Naive thymus-derived CD4-positive, alpha-beta T cell (primary cell): Measurements from ENCODE around the gene TAP2. TPM values are rescaled to one million over a fixed set of nuclear protein-coding genes. Genes with fewer than 3 reads are reported as not detected.
A peak's percentile ranks its signal among the peaks of the same experiment; 100 is the strongest.

Experiments
- ATAC-seq: fragments of 150-1000 bp; cut with Tn5 transposase; 2 replicates; pipeline ENCODE4 v1.10.0; 2021; ENCODE audit warnings: mild to moderate bottlenecking, moderate library complexity
- CTCF ChIA-PET: fragments of 350-600 bp; sonication (Branson Sonifier 250); formaldehyde crosslinking; loops from one replicate; lab custom pipeline; 2021; ENCODE audit warnings: antibody characterized with exemption; lab: Charles Lee
- POLR2A ChIA-PET: fragments of 350-600 bp; sonication (Branson Sonifier 250); formaldehyde crosslinking; loops from one replicate; lab custom pipeline; 2021; ENCODE audit warnings: antibody characterized with exemption, inconsistent platforms; lab: Charles Lee
- DNase-seq, 9 donors: peaks; one replicate each; pipeline versions ENCODE4 v3.0.0 to v3.0.0-alpha.2; 2020 to 2022; ENCODE audit warnings: mixed read lengths in 1 of 9
- H3K27ac ChIP-seq: one replicate; pipeline ENCODE4 v1.7.0; 2013; ENCODE audit warnings: mild to moderate bottlenecking, low read depth, low read length, moderate library complexity
- H3K27me3 ChIP-seq, 2 donors: one replicate each; pipeline ENCODE4 v1.7.0; 2013; ENCODE audit warnings: low read length in 2 of 2, mild to moderate bottlenecking in 2 of 2, moderate library complexity in 2 of 2; ENCODE audit not compliant: control insufficient read depth in 2 of 2, insufficient read depth in 2 of 2
- H3K36me3 ChIP-seq, 3 experiments: 1 replicate in 2 of 3; 2 replicates in 1 of 3; pipeline ENCODE4 v1.7.0; 2013; ENCODE audit warnings: low read length in 3 of 3, mild to moderate bottlenecking in 3 of 3, moderate library complexity in 1 of 3; ENCODE audit not compliant: insufficient read depth in 3 of 3, control insufficient read depth in 2 of 3
- H3K4me1 ChIP-seq, 2 donors: one replicate each; pipeline ENCODE4 v1.7.0; 2013; ENCODE audit warnings: low read length in 2 of 2, mild to moderate bottlenecking in 2 of 2, moderate library complexity in 1 of 2; ENCODE audit not compliant: control insufficient read depth in 2 of 2, insufficient read depth in 2 of 2
- H3K4me3 ChIP-seq: 2 replicates; pipeline ENCODE4 v1.7.0; 2013; ENCODE audit warnings: mild to moderate bottlenecking, low read length
- H3K9me3 ChIP-seq, 3 experiments: 1 replicate in 2 of 3; 2 replicates in 1 of 3; pipeline ENCODE4 v1.7.0; 2013; ENCODE audit warnings: low read length in 3 of 3; ENCODE audit not compliant: control insufficient read depth in 2 of 3
- H3K27ac Mint-ChIP-seq, 9 donors: one replicate each; pipeline ENCODE4 v1.8.0; 2020 to 2022; ENCODE audit warnings: mixed read lengths in 9 of 9, mild to moderate bottlenecking in 8 of 9, moderate library complexity in 5 of 9, inconsistent platforms in 2 of 9
- H3K27me3 Mint-ChIP-seq, 5 donors: one replicate each; pipeline ENCODE4 v1.8.0; 2021 to 2022; ENCODE audit warnings: mixed read lengths in 5 of 5, mild to moderate bottlenecking in 1 of 5
- H3K36me3 Mint-ChIP-seq, 5 donors: one replicate each; pipeline ENCODE4 v1.8.0; 2020 to 2022; ENCODE audit warnings: mixed read lengths in 5 of 5, mild to moderate bottlenecking in 3 of 5, inconsistent platforms in 1 of 5
- H3K4me1 Mint-ChIP-seq, 7 donors: one replicate each; pipeline ENCODE4 v1.8.0; 2020 to 2022; ENCODE audit warnings: mixed read lengths in 7 of 7, mild to moderate bottlenecking in 3 of 7, inconsistent platforms in 1 of 7
- H3K4me3 Mint-ChIP-seq, 10 donors: one replicate each; pipeline ENCODE4 v1.8.0; 2020 to 2022; ENCODE audit warnings: mild to moderate bottlenecking in 10 of 10, mixed read lengths in 10 of 10, moderate library complexity in 6 of 10, inconsistent platforms in 2 of 10
- H3K9me3 Mint-ChIP-seq, 11 donors: one replicate each; pipeline ENCODE4 v1.8.0; 2020 to 2022; ENCODE audit warnings: mixed read lengths in 11 of 11, mild to moderate bottlenecking in 4 of 11, inconsistent platforms in 1 of 11, moderate library complexity in 1 of 11
- intact Hi-C, 2 donors: fragments of 100-400 bp; cut with micrococcal nuclease; formaldehyde crosslinking; loops; one replicate each; pipeline ENCODE4 v1.15.1; 2023
- polyA plus RNA-seq, 2 donors: library from polyadenylated mRNA; unstranded; fragments of 300-500 nt; fragmentation: Illumina TruSeq; gene quantifications; one replicate each; pipeline ENCODE4 v1.2.3, GENCODE V29; 2021
- total RNA-seq, 6 experiments: library from RNA in 5 of 6; stranded (reverse) in 5 of 6; gene quantifications; 1 replicate in 5 of 6; 2 replicates in 1 of 6; pipeline ENCODE4 v1.2.3 and lab custom pipeline; 2021 to 2026

TAP2 gene
- total and polyA plus RNA-seq, 7 experiments from 2014 or later, result 26.4 to 243 (median 105) TPM

- H3K27me3 ChIP-seq, result no peaks in the 10 kb centered on the region
- ChIA-PET CTCF (no interaction called here), POLR2A (interaction anchor here (0.8 kb wide), 1 partner anchor 52 kb away, joined by 3 read pairs; no protein-coding TSS in a partner anchor)
- intact Hi-C loops, result no loop called here
- no peak within 1 kb of the TSS for H3K27ac ChIP-seq
- peak; percentile 74 for ATAC-seq
- H3K9me3 ChIP-seq, result no peaks in the 10 kb centered on the region
- Mint-ChIP-seq H3K36me3 (peaks cover 0 to 27% (median 6%) of the 10 kb centered on the region in 5 donors), H3K4me3 (no peak within 1 kb of the TSS), H3K27ac (peak within 1 kb of the TSS in 1 of 9 donors; percentile 30), H3K4me1 (peaks cover 0 to 12% (median 5%) of the 10 kb centered on the region in 7 donors), H3K27me3 (no peaks in the 10 kb centered on the region), H3K9me3 (no peaks in the 10 kb centered on the region)
- no peak within 1 kb of the TSS for H3K4me3 ChIP-seq
- DNase-seq, result peak in 3 of 9 donors; percentile 9 to 33 (median 33)
- no peaks in the 10 kb centered on the region for H3K4me1 ChIP-seq
- no peaks in the 10 kb centered on the region for H3K36me3 ChIP-seq
Measured at GRCh38 chr6:32816746-32817204, 21.8 kb downstream of the TAP2 start, which contains the start of gene HLA-DOB. TSS of gene HLA-DOB (minus strand) at chr6:32817002. CDS start at chr6:32816951, 51 bp downstream.

DNA sequence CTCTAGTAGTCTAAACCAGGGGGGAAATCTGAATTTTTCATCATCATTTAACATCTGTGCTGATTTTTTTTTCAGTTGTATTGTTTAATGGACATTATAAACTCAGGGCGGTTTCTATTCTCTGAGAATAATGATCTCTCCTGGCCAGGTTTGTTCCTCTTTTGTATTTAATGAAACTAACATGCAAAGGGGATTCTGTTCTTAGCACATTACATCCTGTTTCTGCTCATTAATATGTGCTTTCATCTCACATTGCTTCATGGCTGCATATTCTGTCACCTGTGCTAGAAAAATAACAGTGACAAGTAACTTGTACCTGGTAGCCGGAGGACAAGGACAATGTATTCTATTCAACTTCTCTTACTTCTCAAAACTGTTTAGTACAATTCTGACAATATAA lies 22.5 kb downstream of the TAP2 start:
- CTCF ChIA-PET, result no interaction called here
- H3K4me1 ChIP-seq, result no peaks in the 10 kb centered on the region
- Mint-ChIP-seq H3K27ac (no peak overlapping the region), H3K9me3 (no peaks in the 10 kb centered on the region), H3K27me3 (no peaks in the 10 kb centered on the region), H3K36me3 (peaks cover 0 to 27% (median 6%) of the 10 kb centered on the region in 5 donors), H3K4me1 (peaks cover 0 to 12% (median 5%) of the 10 kb centered on the region in 7 donors), H3K4me3 (no peak overlapping the region)
- ATAC-seq (peak; percentile 27), DNase-seq (no peak)
- POLR2A ChIA-PET, result interaction anchor here (0.7 kb wide), 1 partner anchor 59 kb away, joined by 3 read pairs; no protein-coding TSS in a partner anchor
- no peaks in the 10 kb centered on the region for H3K9me3 ChIP-seq
- H3K27ac ChIP-seq, result no peak overlapping the region
- H3K36me3 ChIP-seq, result no peaks in the 10 kb centered on the region
- no peak overlapping the region for H3K4me3 ChIP-seq
- intact Hi-C loops, result no loop called here
- H3K27me3 ChIP-seq, result no peaks in the 10 kb centered on the region

DNA sequence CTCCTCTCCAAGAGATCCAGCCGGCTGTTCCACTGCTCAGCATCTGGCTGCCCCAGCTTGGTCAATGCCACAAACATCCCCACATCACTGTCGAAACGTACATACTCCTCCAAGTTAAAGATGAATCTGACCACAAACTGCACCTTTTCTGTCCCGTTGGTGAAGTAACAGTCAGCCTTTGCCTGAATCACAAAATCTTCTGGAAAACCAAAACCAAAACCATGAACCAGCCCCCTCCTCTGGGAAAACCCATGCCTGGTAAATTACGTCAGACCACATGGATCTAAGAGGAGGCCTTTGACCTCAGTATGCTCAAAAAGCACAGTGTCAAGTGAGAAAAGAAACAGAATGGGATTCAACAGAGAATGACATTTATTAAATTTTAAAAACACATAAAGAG lies 23.4 kb downstream of the TAP2 start:
- H3K4me1 ChIP-seq, result no peaks in the 10 kb centered on the region
- intact Hi-C loops, result no loop called here
- no peak overlapping the region for H3K4me3 ChIP-seq
- no peak overlapping the region for H3K27ac ChIP-seq
- ChIA-PET CTCF (no interaction called here), POLR2A (interaction anchor here (0.7 kb wide), 1 partner anchor 60 kb away, joined by 3 read pairs; no protein-coding TSS in a partner anchor)
- ATAC-seq (no peak), DNase-seq (no peak)
- no peaks in the 10 kb centered on the region for H3K36me3 ChIP-seq
- no peaks in the 10 kb centered on the region for H3K9me3 Mint-ChIP-seq
- H3K4me3 Mint-ChIP-seq, result no peak overlapping the region
- no peaks in the 10 kb centered on the region for H3K9me3 ChIP-seq
- H3K27me3 Mint-ChIP-seq, result no peaks in the 10 kb centered on the region
- H3K27ac Mint-ChIP-seq, result no peak overlapping the region
- peaks cover 0 to 32% (median 5%) of the 10 kb centered on the region in 5 donors for H3K36me3 Mint-ChIP-seq
- peaks cover 0 to 8% (median 5%) of the 10 kb centered on the region in 7 donors for H3K4me1 Mint-ChIP-seq
- no peaks in the 10 kb centered on the region for H3K27me3 ChIP-seq

DNA sequence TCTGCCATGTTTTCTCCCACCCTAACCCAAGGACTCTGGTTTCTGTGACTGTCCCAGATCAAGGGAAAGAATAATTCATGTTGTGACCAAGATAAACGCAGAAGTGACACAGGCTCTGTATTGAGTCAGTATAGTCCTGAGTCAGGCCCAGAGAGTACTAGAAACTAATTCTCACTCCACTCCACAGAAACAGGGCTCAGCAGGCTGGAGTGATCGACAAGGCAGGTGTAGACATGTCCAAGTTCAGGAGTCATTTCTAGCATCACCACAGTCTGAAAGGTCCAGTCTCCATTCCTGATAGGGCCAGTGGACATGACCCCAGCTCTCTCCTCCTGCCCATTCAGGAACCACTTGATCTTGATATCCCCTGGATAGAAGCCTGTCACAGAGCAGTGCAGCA lies 24.4 kb downstream of the TAP2 start:
- H3K27me3 ChIP-seq, result no peaks in the 10 kb centered on the region

GRCh38 chr6:32809171-32809570 lies 29.4 kb downstream of the TAP2 start:
- ATAC-seq (no peak), DNase-seq (no peak)
- peaks cover 0 to 19% (median 5%) of the 10 kb centered on the region in 5 donors for H3K36me3 Mint-ChIP-seq
- H3K36me3 ChIP-seq, result no peaks in the 10 kb centered on the region
- H3K9me3 ChIP-seq, result no peaks in the 10 kb centered on the region
- ChIA-PET CTCF (interaction anchor here (0.8 to 3.1 kb wide), 4 partner anchors 15 to 396 kb away, joined by 3 to 8 read pairs (median 4); no protein-coding TSS in a partner anchor), POLR2A (no interaction called here)
- H3K4me3 ChIP-seq, result no peak overlapping the region
- no peak overlapping the region for H3K27ac Mint-ChIP-seq
- H3K9me3 Mint-ChIP-seq, result peaks cover 0 to 14% (median 0%) of the 10 kb centered on the region in 11 donors
- no peaks in the 10 kb centered on the region for H3K27me3 ChIP-seq
- intact Hi-C loops, result no loop called here
- no peaks in the 10 kb centered on the region for H3K4me1 ChIP-seq
- H3K27ac ChIP-seq, result no peak overlapping the region
- H3K4me1 Mint-ChIP-seq, result peaks cover 0 to 15% (median 3%) of the 10 kb centered on the region in 7 donors
- H3K27me3 Mint-ChIP-seq, result peaks cover 11 to 25% (median 20%) of the 10 kb centered on the region in 5 donors
- H3K4me3 Mint-ChIP-seq, result no peak overlapping the region

More for the DNA sequence above, 24.4 kb downstream of the TAP2 start:
- Mint-ChIP-seq H3K9me3 (no peaks in the 10 kb centered on the region), H3K36me3 (peaks cover 0 to 33% (median 5%) of the 10 kb centered on the region in 5 donors), H3K4me1 (peaks cover 0 to 8% (median 5%) of the 10 kb centered on the region in 7 donors), H3K27me3 (no peaks in the 10 kb centered on the region), H3K27ac (no peak overlapping the region), H3K4me3 (no peak overlapping the region)
- no peaks in the 10 kb centered on the region for H3K9me3 ChIP-seq
- POLR2A ChIA-PET, result interaction anchor here (0.6 kb wide), 1 partner anchor 145 kb away, joined by 6 read pairs; no protein-coding TSS in a partner anchor
- DNase-seq, result no peak
- no peaks in the 10 kb centered on the region for H3K4me1 ChIP-seq
- ATAC-seq, result no peak
- H3K36me3 ChIP-seq, result no peaks in the 10 kb centered on the region
- intact Hi-C loops, result no loop called here
- no peak overlapping the region for H3K4me3 ChIP-seq
- CTCF ChIA-PET, result no interaction called here
- no peak overlapping the region for H3K27ac ChIP-seq

GRCh38 chr6:32807020-32807580 lies 31.4 kb downstream of the TAP2 start:
- H3K4me1 Mint-ChIP-seq, result peaks cover 0 to 15% (median 3%) of the 10 kb centered on the region in 7 donors
- no peak overlapping the region for H3K27ac Mint-ChIP-seq
- no peak overlapping the region for H3K27ac ChIP-seq
- no peaks in the 10 kb centered on the region for H3K27me3 ChIP-seq
- H3K4me3 Mint-ChIP-seq, result no peak overlapping the region
- POLR2A ChIA-PET, result no interaction called here
- H3K27me3 Mint-ChIP-seq, result peaks cover 24 to 44% (median 28%) of the 10 kb centered on the region in 5 donors
- peak; percentile 16 for ATAC-seq
- H3K36me3 ChIP-seq, result no peaks in the 10 kb centered on the region
- no peak overlapping the region for H3K4me3 ChIP-seq
- peaks cover 0 to 16% (median 0%) of the 10 kb centered on the region in 11 donors for H3K9me3 Mint-ChIP-seq
- intact Hi-C loops, result no loop called here
- peaks cover 0 to 6% (median 0%) of the 10 kb centered on the region in 5 donors for H3K36me3 Mint-ChIP-seq
- no peak for DNase-seq
- no peaks in the 10 kb centered on the region for H3K9me3 ChIP-seq
- H3K4me1 ChIP-seq, result no peaks in the 10 kb centered on the region
- CTCF ChIA-PET, result interaction anchor here (0.6 kb wide), 1 partner anchor 394 kb away, joined by 3 read pairs; no protein-coding TSS in a partner anchor
